HG02981 (cell line): Measurements from ENCODE around the gene HSPG2.

ENCODE experiments used
- ATAC-seq: cut with Tn5 transposase; IDR thresholded peaks from one replicate; pipeline ENCODE4 v1.9.1; 2021; ENCODE audit warnings: mild to moderate bottlenecking, moderate library complexity; ENCODE audit not compliant: unreplicated experiment

Gene HSPG2

DNA sequence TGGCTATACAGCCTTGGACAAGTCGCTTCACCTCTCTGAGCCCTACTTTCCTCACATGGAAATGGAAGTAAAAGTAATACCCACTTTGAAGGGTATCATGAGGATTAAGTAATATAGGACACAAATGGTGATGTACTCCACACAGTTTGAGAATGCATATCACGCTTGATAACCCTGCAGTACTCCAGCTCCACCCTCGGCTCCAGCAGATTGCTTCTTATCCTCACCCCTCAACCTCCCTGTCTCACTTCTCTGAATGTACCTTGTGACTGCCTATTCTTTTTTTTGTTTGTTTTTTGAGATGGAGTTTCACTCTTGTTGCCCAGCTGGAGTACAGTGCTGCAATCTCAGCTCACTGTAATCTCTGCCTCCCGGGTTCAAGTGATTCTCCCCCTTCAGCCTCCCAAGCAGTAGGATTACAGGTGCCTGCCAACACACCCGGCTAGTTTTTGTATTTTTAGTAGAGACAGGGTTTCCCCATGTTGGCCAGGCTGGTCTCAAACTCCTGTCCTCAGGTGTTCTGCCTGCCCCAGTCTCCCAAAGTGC, 69.6 kb downstream of the HSPG2 start:
- ATAC-seq, result no peak

DNA sequence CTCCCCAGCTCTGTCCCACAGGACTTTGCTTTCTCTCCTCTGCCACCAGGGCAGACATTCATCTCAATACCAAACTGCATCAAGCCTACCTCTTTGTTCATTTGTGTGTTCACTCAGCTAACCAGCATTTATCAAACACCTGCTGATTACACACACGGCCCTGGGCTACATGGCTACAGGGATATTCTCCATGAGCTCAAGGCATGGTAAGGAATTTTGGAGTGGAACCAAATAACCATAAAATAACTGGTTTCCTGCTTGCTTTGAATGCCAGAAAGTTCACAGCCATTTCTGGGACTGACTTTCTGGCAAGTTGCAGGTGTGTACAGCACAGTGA, 70.4 kb downstream of the HSPG2 start:
- ATAC-seq, result no peak

DNA sequence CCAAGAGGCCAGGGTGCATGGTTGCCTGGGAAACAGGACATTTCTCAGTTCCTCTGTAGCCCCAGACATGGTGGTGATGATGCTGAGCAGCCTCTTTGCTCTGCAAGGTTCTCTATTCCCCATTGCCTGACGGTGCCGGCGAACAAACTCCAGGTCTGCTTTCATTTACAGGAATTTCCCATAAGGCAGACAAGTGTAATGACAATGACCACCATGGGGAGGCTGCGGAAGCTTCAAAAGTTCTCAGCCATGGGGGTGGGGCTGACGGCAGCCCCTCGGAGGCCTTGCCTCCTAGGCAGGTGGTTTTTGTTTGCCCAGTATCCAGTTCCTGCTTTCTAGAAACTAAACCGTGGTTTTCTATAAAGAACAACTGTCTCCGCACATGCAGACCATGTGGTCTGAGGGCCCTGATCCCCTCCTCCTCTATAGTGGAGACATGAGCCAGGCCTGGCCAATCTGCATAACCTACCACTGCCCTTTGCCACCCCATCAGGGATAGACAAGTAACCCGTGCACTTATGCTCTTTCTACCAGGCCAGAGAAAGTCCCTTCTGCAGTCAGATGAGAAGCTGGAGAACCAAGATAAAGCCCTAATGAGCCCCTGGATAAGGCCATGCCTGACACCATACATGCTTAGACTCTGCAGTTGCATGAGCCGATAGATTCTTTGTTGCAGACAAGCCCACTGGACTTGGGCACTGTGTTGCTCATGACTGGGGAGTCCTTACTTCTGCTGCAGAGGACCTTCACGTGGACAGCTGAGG, 71.0 kb downstream of the HSPG2 start:
- peak; percentile 73 for ATAC-seq

DNA sequence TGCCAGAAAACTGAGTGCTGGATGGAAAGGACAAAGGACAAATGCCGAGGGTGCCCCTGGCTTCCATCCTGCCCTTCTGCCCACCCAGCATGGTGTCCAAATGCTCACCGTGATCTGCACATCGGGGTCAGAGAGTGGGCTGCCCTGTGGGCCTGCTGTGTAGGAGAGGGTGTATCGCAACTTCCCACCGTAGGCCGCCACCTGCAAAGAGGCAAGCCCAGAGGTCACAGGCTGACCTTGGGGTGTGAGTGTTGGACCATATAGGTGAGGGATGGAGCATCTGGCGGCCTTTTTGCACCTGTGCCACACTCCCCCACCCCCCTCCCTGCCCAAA, 71.5 kb downstream of the HSPG2 start:
- no peak for ATAC-seq

DNA sequence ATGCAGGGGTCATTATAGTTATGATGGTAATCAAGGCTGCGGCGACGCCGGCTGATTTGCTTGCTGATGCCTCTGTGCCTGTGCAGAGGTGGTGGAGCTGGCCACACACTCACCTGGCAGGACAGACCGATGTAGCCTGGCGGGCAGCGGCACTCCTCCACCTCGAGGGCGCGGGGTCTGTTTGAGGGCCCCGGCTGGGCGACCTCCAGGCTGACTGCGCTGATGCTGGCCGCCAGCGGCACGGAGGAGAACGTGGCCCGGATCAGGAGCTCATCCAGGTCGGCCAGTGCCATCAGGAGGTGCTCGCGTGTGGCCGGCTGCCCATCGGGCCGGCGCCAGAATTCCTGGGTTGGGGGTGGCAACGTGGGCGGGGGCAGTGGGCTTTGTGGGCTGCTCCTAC, 72.4 kb downstream of the HSPG2 start:
- ATAC-seq, result no peak

DNA sequence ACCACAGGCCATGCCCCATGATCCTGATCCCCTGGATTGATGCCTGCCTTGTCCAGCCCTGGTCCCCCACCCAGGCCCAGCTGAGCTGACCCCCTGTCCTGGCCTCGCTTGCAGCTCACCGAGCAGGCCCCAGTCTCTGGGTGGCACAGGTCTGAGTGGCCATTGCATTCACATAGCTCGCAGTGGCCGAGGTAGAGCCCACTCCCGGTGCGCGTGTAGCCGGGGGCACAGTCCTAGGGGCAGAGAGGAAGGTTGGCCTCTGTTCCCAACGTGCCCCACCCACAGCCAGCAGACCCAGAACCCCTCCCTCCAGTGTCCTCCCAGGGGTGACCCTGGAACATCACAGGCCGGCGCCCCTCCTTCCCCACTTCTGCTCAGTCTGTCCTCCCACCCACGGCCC, 73.1 kb downstream of the HSPG2 start:
- no peak for ATAC-seq

DNA sequence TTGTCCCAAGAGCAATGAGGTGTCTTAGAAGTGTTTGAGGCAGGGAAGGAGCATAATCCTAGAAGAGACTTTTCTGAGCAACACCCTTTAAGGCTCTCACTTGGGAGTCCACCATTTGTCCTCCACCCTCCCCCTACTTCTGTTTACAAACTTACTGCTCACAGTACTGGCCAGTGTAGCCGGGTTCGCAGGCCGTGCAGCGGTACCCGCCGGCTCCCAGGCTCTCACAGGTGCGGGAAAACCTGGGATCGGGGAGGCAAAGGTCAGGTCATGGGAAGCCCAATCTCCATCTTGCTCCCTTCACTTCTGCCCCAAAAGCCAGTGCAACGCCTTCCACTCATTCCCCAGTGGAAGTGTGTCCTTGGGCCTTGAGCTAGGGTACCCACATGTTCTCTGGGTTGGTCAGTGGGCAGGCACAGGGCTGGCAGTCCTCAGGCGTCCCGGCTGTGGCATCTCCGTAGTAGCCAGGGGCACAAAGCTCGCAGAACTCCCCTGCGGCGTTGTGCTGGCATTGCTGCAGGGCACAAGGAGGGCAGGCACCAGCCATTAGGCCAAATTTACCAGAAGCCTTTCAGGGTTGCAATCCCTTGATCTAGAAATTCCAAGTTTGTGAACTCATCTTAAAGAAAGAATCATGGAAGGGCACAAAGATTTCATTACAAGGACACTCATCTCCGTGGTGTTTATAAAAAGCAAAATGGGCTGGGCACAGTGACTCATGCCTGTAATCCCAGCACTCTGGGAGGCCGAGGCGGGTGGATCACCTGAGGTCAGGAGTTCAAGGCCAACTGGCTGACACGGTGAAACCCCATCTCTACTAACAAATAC, 75.3 kb downstream of the HSPG2 start:
- no peak for ATAC-seq

DNA sequence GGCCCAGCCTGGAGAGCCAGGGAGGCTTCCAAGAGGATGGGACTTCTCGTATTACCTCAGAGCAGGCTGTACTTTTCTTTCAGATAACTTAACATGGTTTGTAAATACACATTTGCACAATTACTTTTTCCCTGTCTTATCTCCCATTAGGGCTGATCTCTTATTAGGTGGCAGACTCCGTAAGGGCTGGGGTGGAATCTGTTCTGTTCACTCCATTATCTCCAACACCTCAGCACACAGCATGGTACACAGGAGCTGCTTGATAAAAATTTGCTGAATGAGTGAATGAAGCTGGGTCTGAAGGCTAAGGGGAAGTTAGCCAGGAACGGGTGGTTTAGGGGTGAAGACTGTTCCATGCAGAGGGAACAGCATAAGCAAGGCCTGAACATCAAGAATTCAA, 76.1 kb downstream of the HSPG2 start:
- no peak for ATAC-seq

DNA sequence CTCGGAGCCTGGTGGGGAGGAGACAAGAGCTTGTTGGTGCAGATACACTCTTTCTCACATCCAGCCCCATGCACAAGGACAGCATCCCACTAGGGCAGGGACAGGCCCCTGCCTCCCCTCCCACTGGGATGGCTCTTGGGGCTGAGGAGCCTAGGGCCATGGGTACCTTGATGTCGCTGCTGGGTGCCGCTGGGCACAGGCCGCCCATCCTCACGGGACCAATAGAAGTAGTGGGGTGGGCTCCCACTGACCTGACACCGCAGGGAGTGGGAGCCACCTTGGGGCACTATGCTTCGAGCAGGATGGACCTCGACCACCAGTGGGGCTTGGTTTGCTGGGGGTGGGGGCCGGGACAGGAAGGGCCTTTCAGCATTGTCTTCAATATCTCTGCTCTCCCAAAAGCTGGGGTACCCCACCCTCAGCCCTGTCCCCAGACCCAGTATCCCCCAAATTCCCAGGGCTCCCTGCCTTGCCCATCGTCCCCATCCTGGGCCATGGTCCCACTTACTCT, 77.4 kb downstream of the HSPG2 start:
- no peak for ATAC-seq

DNA sequence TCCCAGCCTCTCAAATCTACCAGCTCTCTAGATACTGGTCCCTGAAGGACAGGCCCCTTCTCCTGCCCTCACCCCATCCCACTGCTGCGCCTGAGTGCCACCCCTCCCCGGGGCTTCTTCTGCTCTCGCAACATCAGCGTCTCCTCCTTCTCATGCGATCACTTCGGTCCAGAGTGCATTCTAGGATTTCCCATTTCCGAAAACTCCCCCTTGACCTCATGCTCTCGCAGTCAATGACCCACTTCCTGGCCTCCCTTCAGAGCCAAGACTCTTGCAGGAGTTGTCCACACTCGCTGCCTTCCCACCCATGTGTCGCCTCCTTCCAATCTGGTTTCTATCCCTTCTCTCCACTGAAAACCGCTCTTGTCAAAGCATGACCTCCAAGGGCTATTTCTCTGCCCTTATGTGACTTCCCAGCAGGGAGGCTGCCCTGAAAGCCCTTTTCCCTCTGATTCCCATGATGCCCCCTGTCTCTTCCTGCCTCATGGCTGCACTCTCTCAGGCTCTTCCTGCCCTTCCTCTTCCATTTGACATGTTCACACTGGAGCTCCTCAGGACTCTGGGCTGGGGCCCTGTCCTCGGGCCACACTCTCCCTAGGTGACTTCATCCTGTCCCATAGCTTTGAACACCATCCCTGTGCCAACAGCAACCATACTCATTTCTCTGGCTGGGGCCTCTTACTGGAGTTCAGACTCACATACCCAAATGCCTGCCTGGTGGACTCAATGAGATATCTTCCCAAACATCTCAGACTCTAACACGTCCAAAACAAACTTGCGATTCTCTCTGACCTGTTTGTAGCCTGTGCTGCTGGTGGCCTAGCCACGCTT, 79.1 kb downstream of the HSPG2 start:
- ATAC-seq, result no peak

DNA sequence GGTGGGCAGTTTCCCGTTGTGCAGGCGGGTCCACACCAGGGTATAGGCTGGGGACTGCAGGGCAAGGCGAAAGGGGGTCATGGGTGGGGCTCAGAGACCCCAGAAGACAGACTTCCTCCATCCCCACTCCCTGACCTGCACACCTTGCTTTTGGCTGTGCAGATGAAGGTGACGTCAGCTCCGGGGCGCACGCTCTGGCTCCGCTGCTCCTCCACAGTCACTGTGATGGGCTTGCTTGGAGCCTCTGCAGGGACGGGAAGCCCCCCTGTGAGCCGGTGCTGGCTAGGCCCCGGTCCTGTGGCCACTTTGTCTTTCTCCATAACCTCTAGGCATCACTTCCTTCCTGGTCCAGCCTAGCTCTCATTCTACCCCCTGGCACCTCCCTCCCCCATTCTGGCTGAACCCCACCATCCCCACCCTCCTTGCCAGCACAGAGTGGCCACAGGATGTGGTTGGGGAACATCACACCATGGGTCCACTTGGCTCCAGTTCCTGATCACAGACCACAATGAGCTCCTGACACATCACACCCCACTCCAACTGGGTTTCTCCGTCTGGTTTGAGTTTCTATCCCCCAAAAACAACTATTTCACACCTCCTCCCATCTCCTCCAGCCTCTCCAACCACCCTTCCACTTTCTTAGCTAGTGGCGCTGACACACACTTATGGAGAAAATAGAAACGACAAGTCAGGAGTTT, 79.8 kb downstream of the HSPG2 start:
- no peak for ATAC-seq

DNA sequence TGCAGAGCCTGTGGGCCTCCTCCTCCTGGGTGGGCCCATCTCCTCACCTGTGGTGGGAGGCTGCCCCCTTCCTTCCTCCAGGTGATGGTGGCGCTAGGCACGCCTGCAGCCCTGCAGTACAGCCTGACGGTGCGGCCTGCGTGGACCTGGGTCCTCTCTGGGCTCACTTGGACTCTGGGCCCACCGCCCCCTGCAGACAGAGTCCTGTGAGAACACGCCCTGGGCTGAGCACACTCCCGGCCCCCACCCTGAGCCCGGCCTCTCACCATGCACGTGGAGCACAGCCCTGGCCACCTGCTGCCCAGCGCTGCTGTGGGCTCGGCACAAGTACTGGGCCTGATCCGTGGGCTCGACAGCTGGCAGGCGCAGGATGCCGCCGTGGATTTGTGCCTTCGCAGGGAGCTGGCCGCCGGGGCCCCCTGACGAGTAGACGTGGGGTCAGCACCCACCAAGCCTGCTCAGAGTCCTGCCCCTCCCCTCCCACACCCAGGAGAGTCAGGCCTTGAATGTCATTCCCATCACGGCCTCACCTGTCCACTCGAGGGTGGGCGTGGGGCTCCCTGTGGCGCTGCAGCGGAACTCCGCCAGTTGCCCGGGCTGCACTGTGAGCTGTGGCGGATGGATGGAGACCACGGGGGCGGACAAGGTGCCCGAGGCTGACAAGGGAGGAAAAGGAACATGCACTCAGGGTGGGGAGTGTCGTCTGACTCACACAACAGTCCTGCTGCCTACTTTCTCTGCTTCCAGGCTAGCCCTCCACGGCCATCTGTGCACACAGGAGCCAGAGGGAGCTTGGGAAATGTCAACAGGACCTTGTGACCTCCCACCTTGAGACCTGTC, 81.6 kb downstream of the HSPG2 start:
- no peak for ATAC-seq

DNA sequence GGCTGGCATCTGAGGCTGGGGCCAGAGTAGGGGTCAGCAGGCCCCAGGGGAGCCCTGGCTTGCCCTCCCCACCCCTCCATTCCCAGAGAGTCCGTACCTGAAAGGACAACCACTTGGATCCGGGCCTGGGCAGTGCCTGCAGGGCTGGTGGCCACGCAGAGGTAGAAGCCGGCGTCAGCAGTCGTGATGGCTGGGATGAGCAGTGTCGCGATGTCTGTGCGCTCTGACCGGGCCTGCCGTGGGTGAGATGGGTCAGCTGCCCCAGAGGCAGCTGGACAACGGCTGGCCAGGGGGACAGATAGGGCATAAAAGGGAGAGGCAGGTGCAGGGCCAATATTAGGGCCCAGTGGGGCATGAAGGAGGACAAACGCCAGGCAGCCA, 82.4 kb downstream of the HSPG2 start:
- ATAC-seq, result no peak

DNA sequence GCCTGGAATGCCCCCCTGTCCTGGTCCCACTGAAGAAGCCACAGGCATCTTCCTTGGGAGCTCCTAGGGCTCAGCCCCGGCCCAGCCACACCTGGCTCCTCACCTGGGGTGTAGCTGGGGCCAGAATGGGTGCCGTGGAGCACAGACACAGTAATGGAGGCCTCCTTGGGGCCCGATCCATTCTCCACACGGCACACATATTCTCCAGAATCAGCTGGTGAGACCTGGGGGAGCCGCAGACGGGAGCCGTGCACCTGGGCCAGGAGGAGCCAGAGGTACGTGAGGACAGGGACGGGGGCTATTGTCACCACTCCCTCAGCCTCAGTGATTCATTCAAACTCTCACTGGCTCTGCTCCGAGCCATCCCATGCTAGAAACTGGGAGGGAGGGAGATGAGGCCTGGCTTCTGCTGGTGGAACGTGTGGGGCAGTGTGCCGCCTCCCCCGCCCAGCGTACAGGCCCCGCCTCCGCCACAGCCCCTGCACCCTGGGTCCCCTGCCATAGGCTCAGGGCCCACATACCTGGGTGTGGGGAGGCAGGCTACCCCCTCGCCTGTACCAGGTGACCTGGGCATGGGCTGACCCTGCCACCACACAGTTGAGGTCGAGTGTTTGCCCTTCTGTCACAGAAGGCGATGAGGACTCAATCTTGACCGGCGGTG, 82.9 kb downstream of the HSPG2 start:
- ATAC-seq, result no peak

DNA sequence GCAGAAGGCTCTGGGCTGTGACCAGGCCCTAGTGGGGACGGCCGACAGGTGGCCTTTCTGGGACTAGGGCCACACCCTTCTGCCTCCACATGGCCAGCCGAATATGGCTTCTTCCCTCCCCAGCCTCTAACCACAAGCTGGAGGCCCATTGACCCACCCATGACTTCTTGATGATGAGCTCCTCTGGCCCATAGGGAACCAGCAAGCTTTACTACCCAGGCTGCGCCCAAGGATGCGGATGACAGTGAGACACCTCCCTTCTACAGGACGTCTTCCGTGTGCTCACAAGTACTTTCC, 84.0 kb downstream of the HSPG2 start:
- ATAC-seq, result no peak

DNA sequence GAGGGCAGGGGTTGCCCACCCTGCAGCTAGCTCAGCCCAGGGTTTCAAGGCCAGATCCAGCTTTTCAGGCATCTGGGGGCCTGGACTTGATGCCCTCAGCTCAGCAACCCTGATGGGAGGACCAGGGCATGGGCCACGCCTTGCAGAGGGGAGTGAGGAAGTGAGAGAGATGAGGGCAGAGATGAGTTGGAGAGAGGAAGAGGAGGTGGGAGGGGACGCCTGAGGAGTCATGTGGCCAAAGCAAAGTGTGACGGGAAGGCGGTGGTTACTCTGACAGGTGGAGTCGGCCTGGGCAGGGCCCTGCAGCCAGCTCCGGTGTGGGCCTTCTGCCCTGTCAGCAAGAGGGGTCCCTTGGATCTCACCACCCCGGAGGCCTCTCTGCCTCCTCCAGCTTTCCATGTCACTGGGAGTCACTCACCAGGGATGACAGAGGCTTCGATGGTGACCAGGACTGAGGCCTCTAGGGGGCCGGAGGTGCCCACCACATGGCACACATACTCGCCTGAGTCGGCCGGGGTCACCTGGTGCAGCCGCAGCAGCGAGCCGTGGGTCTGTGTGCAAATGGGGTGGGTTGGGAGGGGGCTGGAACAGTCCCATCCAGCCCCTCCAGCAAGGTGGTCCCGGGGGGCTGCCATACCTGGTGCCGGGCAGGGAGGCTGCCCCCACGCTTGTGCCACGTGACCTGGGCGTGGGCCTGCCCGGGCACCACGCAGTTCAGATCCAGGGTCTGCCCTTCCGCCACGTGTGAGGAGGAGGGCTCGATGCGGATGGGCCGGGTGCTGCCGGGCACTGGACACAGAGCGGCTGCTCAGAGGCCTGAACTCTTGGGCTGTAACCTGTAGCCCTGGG, 84.6 kb downstream of the HSPG2 start:
- no peak for ATAC-seq

DNA sequence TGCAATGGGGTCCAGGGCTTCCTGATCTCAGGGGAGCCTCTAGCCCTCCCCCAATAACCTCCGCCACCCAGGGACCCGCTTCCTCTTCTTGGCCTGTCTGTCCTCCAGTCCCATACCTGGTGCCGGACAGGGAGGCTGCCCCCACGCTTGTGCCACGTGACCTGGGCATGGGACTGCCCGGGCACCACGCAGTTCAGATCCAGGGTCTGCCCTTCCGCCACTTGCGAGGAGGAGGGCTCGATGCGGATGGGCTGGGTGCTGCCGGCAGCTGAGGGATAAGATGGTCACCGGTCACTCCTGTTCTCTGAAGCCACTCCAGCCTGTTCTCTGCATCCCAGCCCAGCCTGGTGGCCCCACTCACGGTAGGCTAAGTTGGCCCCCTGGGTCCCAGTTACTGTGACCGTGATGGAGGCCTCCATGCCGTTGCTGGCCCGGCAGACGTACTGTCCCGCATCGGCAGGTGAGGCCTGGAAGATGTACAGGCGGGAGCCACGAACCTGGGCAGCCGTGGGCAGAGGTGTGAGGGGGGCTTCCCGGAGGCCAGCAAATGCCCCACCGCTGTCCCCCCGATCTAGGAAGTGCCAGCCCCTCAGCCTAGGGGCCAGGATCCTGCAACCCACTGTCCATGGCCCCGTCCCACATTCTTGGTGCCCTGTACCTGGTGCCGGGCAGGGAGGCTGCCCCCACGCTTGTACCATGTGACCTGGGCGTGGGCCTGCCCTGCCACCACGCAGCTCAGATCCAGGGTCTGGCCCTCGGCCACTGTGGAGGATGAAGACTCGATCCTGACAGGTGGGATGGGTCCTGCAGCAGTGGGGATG, 85.5 kb downstream of the HSPG2 start:
- ATAC-seq, result no peak
